Prostate gland (tissue), 2 donors: ENCODE data around the gene MUSTN1.

Source experiments
- CTCF ChIP-seq, 4 experiments: fragments of 200-600 bp in 2 of 4; fragments of 450-650 bp in 2 of 4; sonication (generic) in 2 of 4; IDR thresholded peaks; 1 replicate in 3 of 4; 2 replicates in 1 of 4; pipeline ENCODE4 v1.5.1; 2016 to 2019; ENCODE audit warnings: antibody characterized with exemption in 4 of 4, mild to moderate bottlenecking in 2 of 4, moderate library complexity in 2 of 4
- POLR2A ChIP-seq: fragments of 450-650 bp; IDR thresholded peaks from one replicate; pipeline ENCODE4 v1.6.1; 2016; ENCODE audit warnings: antibody characterized with exemption, mild to moderate bottlenecking

- TF ChIP-seq POLR2A (no peak), CTCF (IDR thresholded peaks at IDR 0.05) (no peak)
These were observed 45.7 kb downstream of the MUSTN1 start for GRCh38 chr3:52788890-52789745.
